Choroid plexus epithelial cell (primary cell): ENCODE measurements around the gene NXPH2.
"Not testable (repeated sequence)": the region's sequence is repeated elsewhere in the genome, so short reads cannot be mapped to it uniquely, and the experiment has no call there.

ENCODE experiments used
- DNase-seq: peaks from one replicate; pipeline ENCODE4 v3.0.0-alpha.2; 2010; ENCODE audit warnings: low read depth
- H3K4me3 ChIP-seq: 2 replicates; pipeline ENCODE4 v1.5.1; 2011; ENCODE audit warnings: low read depth, mild to moderate bottlenecking, control low read depth, low read length, moderate library complexity
- TF ChIP-seq, protein P1 (sequence below): conservative IDR thresholded peaks from 2 replicates; pipeline ENCODE4 v1.5.1; 2011; ENCODE audit warnings: low read depth, mild to moderate bottlenecking, control low read depth, inconsistent platforms, low read length, moderate library complexity

The NXPH2 gene

DNA sequence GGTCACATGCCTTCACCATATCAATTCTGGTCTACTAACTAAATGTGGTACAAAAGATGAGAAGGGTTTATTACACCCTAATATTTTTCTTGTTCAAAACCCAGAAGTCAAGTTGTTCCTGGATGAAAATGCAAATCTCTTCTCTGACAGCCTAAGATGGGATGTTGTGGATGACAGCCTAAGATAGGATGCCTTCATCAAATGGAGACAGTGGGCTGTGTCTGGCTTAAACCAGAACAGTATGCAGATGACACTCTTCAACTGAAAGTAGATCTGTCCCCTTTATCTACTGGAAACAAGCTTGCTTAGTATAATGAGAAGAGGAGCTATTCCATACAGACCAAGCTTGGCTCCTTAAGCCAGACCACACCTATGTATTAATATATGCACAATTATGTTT is 17.7 kb downstream of the NXPH2 start:
- H3K4me3 ChIP-seq = no peak overlapping the region
- no peak for DNase-seq
- TF ChIP-seq, protein P1, sequence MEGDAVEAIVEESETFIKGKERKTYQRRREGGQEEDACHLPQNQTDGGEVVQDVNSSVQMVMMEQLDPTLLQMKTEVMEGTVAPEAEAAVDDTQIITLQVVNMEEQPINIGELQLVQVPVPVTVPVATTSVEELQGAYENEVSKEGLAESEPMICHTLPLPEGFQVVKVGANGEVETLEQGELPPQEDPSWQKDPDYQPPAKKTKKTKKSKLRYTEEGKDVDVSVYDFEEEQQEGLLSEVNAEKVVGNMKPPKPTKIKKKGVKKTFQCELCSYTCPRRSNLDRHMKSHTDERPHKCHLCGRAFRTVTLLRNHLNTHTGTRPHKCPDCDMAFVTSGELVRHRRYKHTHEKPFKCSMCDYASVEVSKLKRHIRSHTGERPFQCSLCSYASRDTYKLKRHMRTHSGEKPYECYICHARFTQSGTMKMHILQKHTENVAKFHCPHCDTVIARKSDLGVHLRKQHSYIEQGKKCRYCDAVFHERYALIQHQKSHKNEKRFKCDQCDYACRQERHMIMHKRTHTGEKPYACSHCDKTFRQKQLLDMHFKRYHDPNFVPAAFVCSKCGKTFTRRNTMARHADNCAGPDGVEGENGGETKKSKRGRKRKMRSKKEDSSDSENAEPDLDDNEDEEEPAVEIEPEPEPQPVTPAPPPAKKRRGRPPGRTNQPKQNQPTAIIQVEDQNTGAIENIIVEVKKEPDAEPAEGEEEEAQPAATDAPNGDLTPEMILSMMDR = no peak

DNA sequence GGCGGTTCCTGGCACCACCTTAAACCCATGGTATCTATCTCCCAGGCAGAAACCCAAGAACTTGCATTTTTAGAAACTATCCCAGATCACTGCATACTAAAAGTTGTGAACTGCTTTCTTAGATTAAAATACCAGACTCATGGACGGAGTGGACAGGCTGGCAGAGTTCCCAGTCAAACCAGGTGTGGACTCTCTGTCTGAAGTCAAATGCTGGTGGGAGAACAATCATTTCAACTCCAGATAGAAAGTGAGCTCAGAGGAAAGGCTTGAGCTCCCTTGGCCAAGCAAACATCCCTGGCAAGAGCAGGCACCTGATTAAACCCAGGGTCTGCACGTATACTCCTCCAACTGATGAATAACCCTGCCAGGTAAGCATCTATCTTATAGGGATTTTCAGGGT is 19.5 kb downstream of the NXPH2 start:
- no peak for DNase-seq
- TF ChIP-seq, protein P1 = no peak
- no peak overlapping the region for H3K4me3 ChIP-seq

- no peak for DNase-seq
- TF ChIP-seq, protein P1 = no peak
- no peak overlapping the region for H3K4me3 ChIP-seq
Observed at GRCh38 chr2:138757384-138757783, 22.8 kb downstream of the NXPH2 start.

DNA sequence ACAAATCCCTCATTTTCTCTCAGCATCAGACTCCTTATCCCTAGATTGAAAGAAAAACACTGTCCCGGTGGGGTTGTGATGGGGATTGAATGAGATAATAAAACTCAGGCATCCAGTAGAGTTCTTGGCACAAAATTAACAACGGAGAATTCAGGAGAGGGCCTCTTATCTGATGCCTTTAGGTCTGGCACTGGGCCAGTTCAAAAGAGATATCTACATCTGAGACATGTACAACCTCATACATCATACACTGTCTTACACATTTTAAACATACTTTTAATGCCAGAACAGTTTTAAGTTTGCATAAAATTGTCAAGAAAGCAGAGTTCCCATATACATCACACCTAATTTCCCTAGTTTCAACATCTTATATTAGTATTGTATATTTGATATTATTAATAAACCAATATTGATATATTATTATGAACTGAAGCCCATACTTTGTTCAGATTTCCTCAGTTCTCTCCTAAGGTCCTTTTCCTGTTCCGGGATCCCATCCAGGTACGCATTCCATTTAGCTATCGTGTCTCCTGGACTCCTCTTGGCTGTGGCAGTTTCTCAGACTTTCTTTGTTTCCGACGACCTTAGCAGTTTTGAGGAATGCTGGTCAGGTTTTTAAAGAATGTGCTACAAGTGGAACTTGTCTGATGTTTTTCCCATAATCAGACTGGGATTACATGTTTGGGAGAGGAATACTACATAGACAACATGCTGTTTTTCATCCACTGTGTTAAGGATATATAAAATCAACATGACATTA is 27.8 kb downstream of the NXPH2 start:
- DNase-seq = peak; percentile 19
- TF ChIP-seq, protein P1 = no peak
- no peak overlapping the region for H3K4me3 ChIP-seq

GRCh38 chr2:138744713-138745112 is 35.5 kb downstream of the NXPH2 start:
- no peak for DNase-seq
- no peak overlapping the region for H3K4me3 ChIP-seq
- TF ChIP-seq, protein P1 = no peak

GRCh38 chr2:138742441-138743057 is 37.6 kb downstream of the NXPH2 start:
- no peak for DNase-seq
- TF ChIP-seq, protein P1 = no peak
- H3K4me3 ChIP-seq = no peak overlapping the region

GRCh38 chr2:138741851-138742250 is 38.3 kb downstream of the NXPH2 start:
- TF ChIP-seq, protein P1 = no peak
- H3K4me3 ChIP-seq = no peak overlapping the region
- no peak for DNase-seq

GRCh38 chr2:138737009-138737554 is 43.1 kb downstream of the NXPH2 start:
- not testable (repeated sequence) for H3K4me3 ChIP-seq, DNase-seq
